Muscle of leg (tissue), 11 donors: ENCODE data around the gene ARHGAP6. TPM values are rescaled to one million over a fixed set of nuclear protein-coding genes. Genes with fewer than 3 reads are reported as not detected.
A peak's percentile ranks its signal among the peaks of the same experiment; 100 is the strongest.

ENCODE experiments used
- DNase-seq: peaks from one replicate; pipeline ENCODE4 v3.0.0; 2013
- H3K27ac ChIP-seq: one replicate; pipeline ENCODE4 v1.5.1; 2013; ENCODE audit warnings: mild to moderate bottlenecking, low read length, control low read depth
- H3K27me3 ChIP-seq: one replicate; pipeline ENCODE4 v1.6.1; 2013; ENCODE audit warnings: low read length; ENCODE audit not compliant: control insufficient read depth, insufficient read depth
- H3K36me3 ChIP-seq: one replicate; pipeline ENCODE4 v1.6.1; 2013; ENCODE audit warnings: low read length; ENCODE audit not compliant: control insufficient read depth, insufficient read depth
- H3K4me1 ChIP-seq: one replicate; pipeline ENCODE4 v1.6.1; 2013; ENCODE audit warnings: low read length; ENCODE audit not compliant: control insufficient read depth, insufficient read depth
- H3K4me3 ChIP-seq: one replicate; pipeline ENCODE4 v1.5.1; 2013; ENCODE audit warnings: low read length, control low read depth
- H3K9me3 ChIP-seq: replicated peaks from 2 replicates; pipeline ENCODE4 v1.6.1; 2013; ENCODE audit warnings: low read depth, low read length; ENCODE audit not compliant: control insufficient read depth
- WGBS: methylation state at CpG from one replicate; pipeline ENCODE4 v1.1.5; 2013; ENCODE audit warnings: missing lambda C conversion rate; ENCODE audit not compliant: insufficient coverage; 5-methylcytosine and 5-hydroxymethylcytosine counted together
- polyA plus RNA-seq, 8 donors: library from polyadenylated mRNA; unstranded; fragments of 120-200 nt; gene quantifications; one replicate each; pipeline versions ENCODE4 v1.2.1 to v1.2.3, GENCODE V29; 2013; ENCODE audit warnings: inconsistent platforms in 1 of 8, low replicate concordance in 1 of 8; ENCODE audit not compliant: insufficient read length in 8 of 8, insufficient read depth in 1 of 8
- total RNA-seq: library from RNA; stranded (reverse); fragments of 120-200 nt; gene quantifications from one replicate; pipeline ENCODE4 v1.2.4, GENCODE V29; 2013

The ARHGAP6 gene
- total and polyA plus RNA-seq, 9 donors = 7.4 to 10.9 (median 9.3) TPM

DNA sequence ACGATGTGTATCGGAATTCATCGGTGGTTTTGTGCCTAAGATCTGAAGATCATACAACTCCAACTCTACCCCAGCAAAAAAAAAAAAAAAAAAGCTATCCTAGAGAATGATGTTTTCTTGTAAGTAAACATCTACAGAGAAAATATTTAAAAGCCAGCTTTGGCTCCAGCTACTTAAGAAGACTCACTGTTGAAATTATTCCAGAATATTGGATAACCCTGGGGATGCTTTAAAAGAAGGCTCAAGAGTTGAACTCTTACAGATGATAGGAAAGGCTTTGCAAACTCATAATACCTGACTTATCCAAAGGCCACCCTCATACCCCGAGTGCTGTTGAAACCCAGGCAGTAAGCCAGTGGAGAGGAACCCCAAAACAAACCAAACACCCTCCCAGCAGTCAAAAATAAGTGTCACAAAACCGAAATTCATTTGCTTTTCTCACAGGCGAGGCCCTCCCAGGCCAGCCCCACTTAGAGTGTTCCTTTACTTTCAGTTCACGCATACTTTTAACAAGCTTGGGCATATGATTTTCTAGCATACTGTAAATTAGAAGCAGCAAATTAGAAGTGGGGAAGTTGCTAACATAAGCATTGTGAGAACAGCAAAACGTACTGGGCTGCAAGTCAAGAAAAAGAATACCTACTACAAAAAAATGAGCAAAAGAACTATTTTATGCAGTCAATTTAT, 375.2 kb downstream of the ARHGAP6 start:
- peak; percentile 77 for DNase-seq
- 14% methylated on average over 1 of the region's 8 CpGs for WGBS
- Histone ChIP-seq H3K9me3 (no peaks in the 10 kb centered on the region), H3K36me3 (no peaks in the 10 kb centered on the region), H3K27me3 (peaks cover 16% of the 10 kb centered on the region), H3K4me1 (no peaks in the 10 kb centered on the region), H3K27ac (no peak overlapping the region), H3K4me3 (no peak overlapping the region)

DNA sequence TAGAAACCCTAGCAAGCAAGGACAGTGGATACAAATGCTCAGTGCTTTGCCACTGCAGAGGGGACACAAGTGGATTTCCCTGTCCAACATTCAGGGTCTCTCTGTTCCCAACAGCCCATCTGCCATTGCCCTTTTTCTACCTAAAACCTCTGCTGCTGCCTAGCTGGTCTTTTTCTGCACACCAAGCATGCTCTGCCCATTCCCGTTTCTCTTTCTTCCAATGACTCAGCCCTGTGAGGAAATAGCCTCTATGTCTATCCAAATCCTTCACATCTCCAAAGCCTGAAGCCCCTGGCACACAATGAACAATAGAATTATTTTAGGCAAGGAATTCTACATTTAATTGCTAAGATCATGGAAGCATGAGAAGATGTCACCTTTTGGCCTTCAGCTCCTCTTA, 378.2 kb downstream of the ARHGAP6 start:
- 40% methylated on average over 1 of the region's 1 CpG for WGBS
- no peaks in the 10 kb centered on the region for H3K9me3 ChIP-seq

DNA sequence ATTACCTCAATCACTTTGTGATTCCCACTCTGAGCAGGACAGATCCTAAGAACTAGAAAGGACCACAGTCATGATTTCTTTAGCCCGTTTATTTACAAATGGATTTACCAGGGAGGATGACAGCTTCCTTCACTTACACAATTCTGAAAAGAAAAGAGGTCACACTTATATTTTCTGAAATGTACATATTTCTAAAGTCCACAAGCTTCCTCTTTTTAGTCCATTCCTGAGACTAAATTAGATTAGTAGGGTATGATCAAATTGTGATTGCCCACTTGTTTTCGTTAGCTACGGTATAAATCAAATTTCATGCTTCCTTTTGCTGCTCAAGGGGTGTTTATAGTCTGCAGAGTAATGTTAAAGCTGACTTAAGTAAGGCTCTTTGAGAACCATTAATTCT, 380.1 kb downstream of the ARHGAP6 start:
- Histone ChIP-seq H3K27me3 (peaks cover 11% of the 10 kb centered on the region), H3K9me3 (no peaks in the 10 kb centered on the region), H3K27ac (no peak overlapping the region), H3K4me3 (no peak overlapping the region), H3K36me3 (no peaks in the 10 kb centered on the region), H3K4me1 (no peaks in the 10 kb centered on the region)
- WGBS = no CpG with 5 or more reads among the region's 3 CpGs
- DNase-seq = no peak

More for the DNA sequence above, 378.2 kb downstream of the ARHGAP6 start:
- no peak overlapping the region for H3K27ac ChIP-seq
- no peak for DNase-seq
- peaks cover 12% of the 10 kb centered on the region for H3K27me3 ChIP-seq
- no peaks in the 10 kb centered on the region for H3K4me1 ChIP-seq
- H3K36me3 ChIP-seq = no peaks in the 10 kb centered on the region
- no peak overlapping the region for H3K4me3 ChIP-seq

DNA sequence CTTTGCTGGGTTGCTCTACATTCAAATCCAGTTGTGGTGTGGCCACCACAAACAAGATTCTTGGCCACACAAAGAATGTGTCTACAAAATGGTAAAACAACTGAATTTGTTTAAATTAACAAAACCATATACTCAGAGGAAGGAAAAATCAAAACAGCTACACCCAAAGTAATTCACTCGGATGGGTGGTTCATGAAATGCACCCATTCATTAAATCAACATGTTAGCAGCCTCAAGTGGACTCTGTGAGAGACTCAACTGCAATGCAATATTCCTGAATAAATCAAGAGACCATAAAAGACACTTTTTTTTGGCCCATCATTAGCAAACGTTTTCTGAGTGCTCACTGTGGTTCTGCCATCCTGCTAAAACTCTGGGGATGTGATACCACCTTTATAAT, 383.7 kb downstream of the ARHGAP6 start:
- 100% methylated on average over 1 of the region's 2 CpGs for WGBS
- no peak overlapping the region for H3K27ac ChIP-seq
- H3K4me1 ChIP-seq = no peaks in the 10 kb centered on the region
- no peak for DNase-seq
- no peaks in the 10 kb centered on the region for H3K9me3 ChIP-seq
- H3K4me3 ChIP-seq = no peak overlapping the region
- no peaks in the 10 kb centered on the region for H3K36me3 ChIP-seq
- peaks cover 5% of the 10 kb centered on the region for H3K27me3 ChIP-seq

DNA sequence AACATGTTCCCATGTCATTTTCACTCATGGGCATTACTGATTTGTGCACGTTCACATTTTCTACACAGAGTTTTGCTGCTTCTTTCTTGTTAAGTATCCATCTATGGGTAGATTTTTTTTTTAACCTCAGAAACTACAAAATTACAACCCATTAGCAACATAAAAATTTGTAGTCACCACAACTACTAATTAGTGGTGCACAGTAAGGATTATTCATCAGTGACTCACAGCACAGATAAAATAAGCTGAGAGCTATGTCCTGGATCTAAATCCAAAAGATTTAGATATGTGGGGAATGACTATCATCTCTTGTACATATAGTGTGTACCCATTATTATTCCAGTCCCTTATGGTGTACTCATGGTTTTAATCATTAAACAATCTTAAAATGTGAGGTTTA, 392.2 kb downstream of the ARHGAP6 start:
- no peaks in the 10 kb centered on the region for H3K4me1 ChIP-seq
- WGBS = no CpG with 5 or more reads among the region's 1 CpG
- peaks cover 13% of the 10 kb centered on the region for H3K27me3 ChIP-seq
- no peak for DNase-seq
- H3K4me3 ChIP-seq = no peak overlapping the region
- no peaks in the 10 kb centered on the region for H3K36me3 ChIP-seq
- no peaks in the 10 kb centered on the region for H3K9me3 ChIP-seq
- no peak overlapping the region for H3K27ac ChIP-seq

DNA sequence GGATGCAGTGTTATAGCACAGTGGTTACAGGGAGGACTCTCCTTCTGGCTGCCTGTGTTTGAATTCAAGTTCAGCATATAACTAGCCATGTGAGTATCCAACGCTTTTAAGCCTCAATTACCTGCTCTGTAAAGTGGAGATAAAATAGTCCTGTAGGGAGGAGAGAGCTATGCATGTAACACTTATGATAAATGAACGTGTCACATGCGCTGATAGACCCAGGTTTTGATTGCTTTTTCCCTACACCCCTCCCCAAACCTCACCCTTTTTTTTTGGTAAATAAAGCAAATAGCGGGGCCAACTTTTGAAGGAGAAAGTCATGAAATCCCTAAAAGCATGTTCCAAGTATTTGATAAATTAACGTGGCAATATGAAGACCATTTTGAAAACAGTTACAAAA, 392.9 kb downstream of the ARHGAP6 start:
- no CpG with 5 or more reads among the region's 5 CpGs for WGBS
- H3K9me3 ChIP-seq = no peaks in the 10 kb centered on the region

DNA sequence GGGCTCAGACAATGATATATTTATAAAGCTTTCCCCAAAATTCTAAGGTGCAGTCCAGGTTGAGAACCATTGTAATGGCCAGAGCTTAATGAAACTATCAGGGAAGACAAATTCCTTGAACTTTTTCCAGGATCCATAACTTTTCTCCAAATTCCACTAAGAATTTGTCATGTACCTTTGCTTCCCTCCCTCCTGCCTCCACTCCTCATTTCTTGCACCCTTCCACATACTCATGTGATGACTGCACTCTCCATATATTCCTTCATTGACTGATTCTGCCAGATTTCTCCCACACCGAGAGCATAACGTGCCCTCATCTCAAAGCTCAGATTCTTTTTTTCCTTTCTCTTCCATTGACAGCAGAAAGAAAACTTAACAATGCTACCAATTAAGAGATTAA, 393.4 kb downstream of the ARHGAP6 start:
- Histone ChIP-seq H3K27ac (no peak overlapping the region), H3K4me1 (no peaks in the 10 kb centered on the region), H3K4me3 (no peak overlapping the region), H3K36me3 (no peaks in the 10 kb centered on the region), H3K27me3 (peaks cover 14% of the 10 kb centered on the region), H3K9me3 (no peaks in the 10 kb centered on the region)
- DNase-seq = no peak
- WGBS = 79% methylated on average over 2 of the region's 2 CpGs

More for the DNA sequence above, 392.9 kb downstream of the ARHGAP6 start:
- H3K27me3 ChIP-seq = peaks cover 14% of the 10 kb centered on the region
- no peak overlapping the region for H3K4me3 ChIP-seq
- DNase-seq = no peak
- H3K36me3 ChIP-seq = no peaks in the 10 kb centered on the region
- no peak overlapping the region for H3K27ac ChIP-seq
- H3K4me1 ChIP-seq = no peaks in the 10 kb centered on the region

DNA sequence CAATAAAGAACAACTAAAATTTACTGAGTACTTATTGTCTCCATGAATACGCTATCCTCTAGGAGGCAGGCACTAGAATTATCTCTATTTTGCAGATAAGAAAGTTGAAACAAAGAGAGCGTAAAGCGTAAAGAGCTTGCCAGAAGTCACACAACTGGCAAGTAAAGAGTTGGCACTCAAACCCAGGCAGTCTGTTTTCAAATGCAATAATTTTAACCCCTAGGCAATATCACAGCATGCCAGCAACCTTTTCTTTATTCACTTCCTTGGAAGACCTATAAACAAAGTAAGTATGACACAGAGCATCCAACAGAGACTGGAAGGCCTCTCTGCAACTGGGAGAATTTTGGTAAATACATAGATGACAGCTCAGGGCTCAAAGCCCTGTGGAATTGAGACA, 395.7 kb downstream of the ARHGAP6 start:
- no CpG with 5 or more reads among the region's 3 CpGs for WGBS
- DNase-seq = no peak
- no peaks in the 10 kb centered on the region for H3K9me3 ChIP-seq
- H3K27ac ChIP-seq = no peak overlapping the region
- no peak overlapping the region for H3K4me3 ChIP-seq
- H3K36me3 ChIP-seq = no peaks in the 10 kb centered on the region
- H3K27me3 ChIP-seq = peaks cover 10% of the 10 kb centered on the region
- H3K4me1 ChIP-seq = no peaks in the 10 kb centered on the region

DNA sequence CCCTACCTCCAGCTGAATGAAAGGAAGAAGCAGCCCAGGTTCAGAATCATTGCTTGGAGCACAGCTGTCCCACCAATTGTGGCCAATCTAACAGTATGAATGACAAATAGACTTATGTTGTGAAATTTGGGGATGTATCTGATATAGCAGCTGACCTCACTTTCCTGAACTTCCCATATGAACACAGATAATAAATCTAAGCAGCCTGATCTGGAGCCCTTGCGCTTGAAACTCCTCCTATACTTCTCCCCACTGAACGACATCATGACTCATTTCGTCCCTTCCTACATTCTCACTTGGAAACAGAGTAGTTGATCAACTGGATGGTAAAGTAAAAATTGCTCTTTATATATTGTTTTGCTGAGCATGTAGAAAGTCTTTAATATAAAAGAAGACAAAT, 396.7 kb downstream of the ARHGAP6 start:
- H3K4me1 ChIP-seq = no peaks in the 10 kb centered on the region
- H3K27ac ChIP-seq = no peak overlapping the region
- WGBS = no CpG with 5 or more reads among the region's 3 CpGs
- no peak overlapping the region for H3K4me3 ChIP-seq
- no peaks in the 10 kb centered on the region for H3K36me3 ChIP-seq
- no peaks in the 10 kb centered on the region for H3K9me3 ChIP-seq
- H3K27me3 ChIP-seq = peaks cover 10% of the 10 kb centered on the region
- DNase-seq = no peak

DNA sequence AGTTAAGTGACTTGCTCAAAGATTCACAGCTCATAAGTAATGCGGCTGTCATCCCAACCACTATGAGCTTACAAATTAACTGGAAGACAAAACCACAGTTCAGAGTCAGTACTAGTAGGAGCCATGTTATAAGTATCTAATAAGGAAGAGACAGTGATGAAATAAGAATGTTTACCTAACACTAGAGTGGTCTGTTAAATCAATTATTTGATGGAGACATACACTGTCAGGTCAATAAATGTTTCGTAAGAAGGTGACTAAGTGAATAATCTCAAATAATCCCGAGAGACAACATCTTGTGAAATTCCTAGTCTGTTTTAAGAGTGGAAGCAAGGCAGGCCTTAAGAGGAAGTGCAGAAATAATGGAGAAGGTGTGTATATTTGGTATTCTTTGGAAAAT, 398.3 kb downstream of the ARHGAP6 start:
- no peaks in the 10 kb centered on the region for H3K9me3 ChIP-seq
- DNase-seq = no peak
- peaks cover 16% of the 10 kb centered on the region for H3K27me3 ChIP-seq
- no peak overlapping the region for H3K27ac ChIP-seq
- no CpG with 5 or more reads among the region's 3 CpGs for WGBS
- no peaks in the 10 kb centered on the region for H3K36me3 ChIP-seq
- no peak overlapping the region for H3K4me3 ChIP-seq
- H3K4me1 ChIP-seq = no peaks in the 10 kb centered on the region

DNA sequence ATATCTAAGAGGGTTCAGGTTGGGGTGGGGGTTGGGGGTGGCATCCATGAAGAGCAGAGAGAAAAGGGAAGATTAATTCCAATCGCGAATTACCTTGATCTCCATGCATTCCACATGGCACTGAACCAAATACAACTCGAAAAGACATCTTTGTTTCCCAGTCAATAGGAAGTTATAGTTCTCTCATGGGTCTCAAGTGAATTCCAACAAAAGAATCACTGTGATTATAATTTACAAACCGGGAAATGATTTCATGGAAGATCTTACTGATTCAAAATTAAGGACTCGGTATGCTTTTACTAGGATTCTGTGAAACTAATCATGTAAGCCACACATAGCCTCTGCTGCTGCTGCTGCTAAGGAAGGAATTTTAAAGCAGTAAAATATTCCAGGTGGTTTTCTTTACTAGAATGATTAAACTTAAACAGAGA, 399.1 kb downstream of the ARHGAP6 start:
- Histone ChIP-seq H3K9me3 (no peaks in the 10 kb centered on the region), H3K4me1 (no peaks in the 10 kb centered on the region), H3K4me3 (no peak overlapping the region), H3K36me3 (no peaks in the 10 kb centered on the region), H3K27me3 (peaks cover 16% of the 10 kb centered on the region), H3K27ac (peak overlapping the region; percentile 71)
- no CpG with 5 or more reads among the region's 5 CpGs for WGBS
- peak; percentile 78 for DNase-seq
